Measurements from ENCODE around the gene MKI67. TPM values are rescaled to one million over a fixed set of nuclear protein-coding genes. Genes with fewer than 3 reads are reported as not detected.

Gene MKI67
- total and polyA plus RNA-seq, 2 of the 4 experiments (the other 2 are of a cell fraction) = 13.5 to 36.4 TPM

- no TSS peak for BruUV-seq (replicated peaks)
- Histone ChIP-seq H2AFZ (replicated peaks; ENCODE audit: low read length, poor library complexity) (no peak overlapping the region), H4K20me1 (ENCODE audit: insufficient read depth, low read length) (no peaks in the 10 kb centered on the region), H2AK5ac (ENCODE audit: low read depth, low read length) (no peak overlapping the region), H3K9me3 (ENCODE audit: control insufficient read depth, insufficient read depth, low read length) (no peaks in the 10 kb centered on the region), H3K79me1 (ENCODE audit: low read depth in 1 of 2, low read length in 2 of 2) (peaks cover 25 to 30% of the 10 kb centered on the region in 2 experiments), H3K9ac (ENCODE audit: low read depth, low read length) (no peak overlapping the region), H2BK15ac (ENCODE audit: low read depth, low read length) (no peak overlapping the region), H3K18ac (ENCODE audit: low read depth, low read length) (no peak overlapping the region), H4K8ac (ENCODE audit: low read depth in 2 of 2, low read length in 2 of 2) (no peak overlapping the region), H3K23ac (ENCODE audit: low read depth, low read length) (no peak overlapping the region), H3K4ac (ENCODE audit: low read depth, low read length) (no peak overlapping the region), H2BK20ac (ENCODE audit: low read depth, low read length) (no peak overlapping the region), H3K4me2 (ENCODE audit: low read depth, low read length) (no peak overlapping the region), H3K27me3 (ENCODE audit: control insufficient read depth, insufficient read depth, low read length) (no peaks in the 10 kb centered on the region), H3K56ac (ENCODE audit: extremely low read depth, insufficient read depth, low read length) (no peak overlapping the region), H3K27ac (ENCODE audit: insufficient read depth, low read length) (no peak overlapping the region), H4K5ac (ENCODE audit: low read depth, low read length) (no peak overlapping the region), H3K9me1 (ENCODE audit: insufficient read depth, low read length) (0 out of 2 replicates have a peak, but pooled peaks cover 2% of the 10 kb centered on the region), H2BK120ac (ENCODE audit: low read depth, low read length) (no peak overlapping the region), H3K4me1 (ENCODE audit: control insufficient read depth, insufficient read depth, low read length) (no peaks in the 10 kb centered on the region), H3K4me3 (ENCODE audit: insufficient read depth, low read depth, low read length) (no peak overlapping the region), H2AK9ac (replicated peaks; ENCODE audit: low read depth, low read length, poor library complexity) (no peak overlapping the region), H4K91ac (ENCODE audit: insufficient read depth, low read depth, low read length) (no peak overlapping the region), H3K14ac (replicated peaks; ENCODE audit: low read depth, low read length) (no peak overlapping the region), H2BK5ac (ENCODE audit: low read depth, low read length, poor library complexity, severe bottlenecking) (no peak overlapping the region), H3K36me3 (ENCODE audit: control insufficient read depth, insufficient read depth, low read length) (peaks cover 16% of the 10 kb centered on the region)
- TF ChIP-seq, protein P1, sequence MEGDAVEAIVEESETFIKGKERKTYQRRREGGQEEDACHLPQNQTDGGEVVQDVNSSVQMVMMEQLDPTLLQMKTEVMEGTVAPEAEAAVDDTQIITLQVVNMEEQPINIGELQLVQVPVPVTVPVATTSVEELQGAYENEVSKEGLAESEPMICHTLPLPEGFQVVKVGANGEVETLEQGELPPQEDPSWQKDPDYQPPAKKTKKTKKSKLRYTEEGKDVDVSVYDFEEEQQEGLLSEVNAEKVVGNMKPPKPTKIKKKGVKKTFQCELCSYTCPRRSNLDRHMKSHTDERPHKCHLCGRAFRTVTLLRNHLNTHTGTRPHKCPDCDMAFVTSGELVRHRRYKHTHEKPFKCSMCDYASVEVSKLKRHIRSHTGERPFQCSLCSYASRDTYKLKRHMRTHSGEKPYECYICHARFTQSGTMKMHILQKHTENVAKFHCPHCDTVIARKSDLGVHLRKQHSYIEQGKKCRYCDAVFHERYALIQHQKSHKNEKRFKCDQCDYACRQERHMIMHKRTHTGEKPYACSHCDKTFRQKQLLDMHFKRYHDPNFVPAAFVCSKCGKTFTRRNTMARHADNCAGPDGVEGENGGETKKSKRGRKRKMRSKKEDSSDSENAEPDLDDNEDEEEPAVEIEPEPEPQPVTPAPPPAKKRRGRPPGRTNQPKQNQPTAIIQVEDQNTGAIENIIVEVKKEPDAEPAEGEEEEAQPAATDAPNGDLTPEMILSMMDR (conservative IDR thresholded peaks at IDR 0.05; ENCODE audit: low read depth, low read length) = no peak
- TF ChIP-seq BHLHE40 (IDR thresholded peaks at IDR 0.05; ENCODE audit: low read depth, low read length) (no peak), CHD1 (IDR thresholded peaks at IDR 0.05; ENCODE audit: low read depth, low read length) (no peak), CEBPB (IDR thresholded peaks at IDR 0.05; ENCODE audit: low read depth, low read length) (no peak), SMC3 (IDR thresholded peaks at IDR 0.05; ENCODE audit: low read depth, low read length) (no peak), NFE2L2 (IDR thresholded peaks at IDR 0.05; ENCODE audit: low read depth, low read length) (no peak), POLR2A (IDR thresholded peaks at IDR 0.05; ENCODE audit: low read depth, low read length) (no peak), RFX5 (IDR thresholded peaks at IDR 0.05; ENCODE audit: low read depth, low read length) (no peak), FOS (IDR thresholded peaks at IDR 0.05; ENCODE audit: low read depth, low read length) (no peak)
- TF ChIP-seq, protein P2, sequence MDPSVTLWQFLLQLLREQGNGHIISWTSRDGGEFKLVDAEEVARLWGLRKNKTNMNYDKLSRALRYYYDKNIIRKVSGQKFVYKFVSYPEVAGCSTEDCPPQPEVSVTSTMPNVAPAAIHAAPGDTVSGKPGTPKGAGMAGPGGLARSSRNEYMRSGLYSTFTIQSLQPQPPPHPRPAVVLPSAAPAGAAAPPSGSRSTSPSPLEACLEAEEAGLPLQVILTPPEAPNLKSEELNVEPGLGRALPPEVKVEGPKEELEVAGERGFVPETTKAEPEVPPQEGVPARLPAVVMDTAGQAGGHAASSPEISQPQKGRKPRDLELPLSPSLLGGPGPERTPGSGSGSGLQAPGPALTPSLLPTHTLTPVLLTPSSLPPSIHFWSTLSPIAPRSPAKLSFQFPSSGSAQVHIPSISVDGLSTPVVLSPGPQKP (IDR thresholded peaks at IDR 0.05; ENCODE audit: borderline replicate concordance, low read depth, low read length) = no peak
- ATAC-seq (ENCODE audit: low read depth) (no peak), DNase-seq (no peak)
- no CpG with 5 or more reads among the region's 4 CpGs for WGBS, 2 experiments (ENCODE audit: extremely low coverage in 2 of 2, insufficient read length in 1 of 2)
- CTCF ChIA-PET = interaction anchor here (0.6 to 1.5 kb wide), 4 partner anchors 8 to 27 kb away, joined by 3 to 6 read pairs (median 4); no protein-coding TSS in a partner anchor
- in situ Hi-C loops (cut with MboI; ENCODE audit: low sequenced_read_pairs) = no loop called here
- POLR2A ChIA-PET (ENCODE audit: unreplicated experiment) = no interaction called here
- intact Hi-C loops (cut with micrococcal nuclease) = no loop called here
- dilution Hi-C loops (cut with HindIII; ENCODE audit: low sequenced_read_pairs, unreplicated experiment) = no loop called here
Measured at GRCh38 chr10:128116187-128116586, 10.0 kb downstream of the MKI67 start.
